Endothelial cell of umbilical vein (primary cell): ENCODE results near the gene DUSP16. TPM values are rescaled to one million over a fixed set of nuclear protein-coding genes. Genes with fewer than 3 reads are reported as not detected.
A peak's percentile ranks its signal among the peaks of the same experiment; 100 is the strongest.

Experiments
- BruUV-seq: library from RNA; stranded (reverse); fragments of 400-500 nt; replicated peaks from 2 replicates; lab custom pipeline; 2021; lab: Mats Ljungman, UMichigan
- CTCF ChIA-PET: fragments of 300-600, 350-600 bp; sonication (Branson Sonifier 250); formaldehyde crosslinking; loops from one replicate; lab custom pipeline; 2021; ENCODE audit warnings: antibody characterized with exemption, inconsistent platforms; lab: Charles Lee
- POLR2A ChIA-PET: fragments of 300-600, 350-600 bp; sonication (Branson Sonifier 250); formaldehyde crosslinking; loops from one replicate; lab custom pipeline; 2021; ENCODE audit warnings: antibody characterized with exemption, inconsistent platforms; lab: Charles Lee
- DNase-seq: peaks from one replicate; pipeline ENCODE4 v3.0.0-alpha.2; 2011; ENCODE audit warnings: low read depth, low spot score
- FAIRE-seq: peaks from 2 replicates; lab custom pipeline; 2011; peaks lifted over from hg19 to GRCh38; lab: Jason Lieb, UNC
- H2AFZ ChIP-seq: 2 replicates; pipeline ENCODE4 v1.6.0; 2012; ENCODE audit warnings: low read depth, low read length, control low read depth, inconsistent platforms
- H3K27ac ChIP-seq: 2 replicates; pipeline ENCODE4 v1.5.1; 2011; ENCODE audit warnings: low read depth, mild to moderate bottlenecking, control low read depth, low read length, moderate library complexity; ENCODE audit not compliant: insufficient read depth
- H3K27me3 ChIP-seq, 2 experiments: 2 replicates each; pipeline versions ENCODE4 v1.6.0 to v1.6.1; 2011; ENCODE audit warnings: low read length in 2 of 2, mixed read lengths in 1 of 2; ENCODE audit not compliant: control insufficient read depth in 2 of 2, insufficient read depth in 2 of 2
- H3K36me3 ChIP-seq, 2 experiments: 2 replicates in 1 of 2; 3 replicates in 1 of 2; pipeline ENCODE4 v1.5.1; 2011; ENCODE audit warnings: low read length in 2 of 2, mild to moderate bottlenecking in 1 of 2, moderate library complexity in 1 of 2; ENCODE audit not compliant: control insufficient read depth in 2 of 2, insufficient read depth in 2 of 2; ENCODE audit errors: extremely low read depth in 1 of 2
- H3K4me1 ChIP-seq: 3 replicates; pipeline ENCODE4 v1.5.1; 2011; ENCODE audit warnings: mild to moderate bottlenecking, low read length; ENCODE audit not compliant: control insufficient read depth, insufficient read depth; ENCODE audit errors: extremely low read depth
- H3K4me2 ChIP-seq: 2 replicates; pipeline ENCODE4 v1.6.1; 2011; ENCODE audit warnings: low read length, control low read depth, mixed read lengths; ENCODE audit not compliant: insufficient read depth
- H3K4me3 ChIP-seq, 3 experiments: fragments of 200-600 bp in 1 of 3; sonication (generic), shearing (Covaris generic) in 1 of 3; replicated peaks in 1 of 3; 2 replicates each; pipeline ENCODE4 v1.5.1; 2011 to 2016; ENCODE audit warnings: control low read depth in 3 of 3, low read length in 3 of 3, mild to moderate bottlenecking in 2 of 3, inconsistent platforms in 1 of 3, low read depth in 1 of 3, moderate library complexity in 1 of 3; ENCODE audit not compliant: insufficient read depth in 1 of 3
- H3K79me2 ChIP-seq: 2 replicates; pipeline ENCODE4 v1.6.0; 2012; ENCODE audit warnings: low read length, inconsistent platforms; ENCODE audit not compliant: control insufficient read depth, insufficient read depth
- H3K9ac ChIP-seq: replicated peaks from 2 replicates; pipeline ENCODE3; 2011; ENCODE audit warnings: low read length, control low read depth; ENCODE audit not compliant: insufficient read depth; ENCODE audit errors: extremely low read depth
- H3K9me1 ChIP-seq: replicated peaks from 3 replicates; pipeline ENCODE4 v1.6.0; 2011; ENCODE audit warnings: mild to moderate bottlenecking, low read length; ENCODE audit not compliant: control insufficient read depth, insufficient read depth; ENCODE audit errors: extremely low read depth
- H3K9me3 ChIP-seq: replicated peaks from 2 replicates; pipeline ENCODE4 v1.5.1; 2012; ENCODE audit warnings: low read length, inconsistent platforms; ENCODE audit not compliant: control insufficient read depth, insufficient read depth
- H4K20me1 ChIP-seq: replicated peaks from 2 replicates; pipeline ENCODE3; 2011; ENCODE audit warnings: mild to moderate bottlenecking, low read length; ENCODE audit not compliant: control insufficient read depth, insufficient read depth; ENCODE audit errors: extremely low read depth
- CTCF ChIP-seq, 2 donors: IDR thresholded peaks; 1 replicate in 1 of 2; 2 replicates in 1 of 2; pipeline ENCODE4 v1.5.1; 2011; ENCODE audit warnings: low read length in 2 of 2, mild to moderate bottlenecking in 2 of 2, moderate library complexity in 2 of 2, control low read depth in 1 of 2, inconsistent platforms in 1 of 2, low read depth in 1 of 2; ENCODE audit not compliant: insufficient read depth in 1 of 2; ENCODE audit errors: extremely low read depth in 1 of 2
- EZH2 ChIP-seq: IDR thresholded peaks from 2 replicates; pipeline ENCODE4 v1.6.1; 2012; ENCODE audit warnings: borderline replicate concordance, low read depth, mild to moderate bottlenecking, moderate library complexity, low read length, inconsistent platforms; ENCODE audit not compliant: severe bottlenecking
- FOS ChIP-seq: IDR thresholded peaks from 2 replicates; pipeline ENCODE4 v1.6.1; 2011; ENCODE audit warnings: mild to moderate bottlenecking, low read length, moderate library complexity, borderline replicate concordance; ENCODE audit not compliant: insufficient read depth
- GATA2 ChIP-seq: IDR thresholded peaks from 2 replicates; pipeline ENCODE4 v1.7.0; 2011; ENCODE audit warnings: low read depth, mild to moderate bottlenecking, moderate library complexity, mixed read lengths, low read length; ENCODE audit not compliant: insufficient read length, insufficient read depth
- JUN ChIP-seq: IDR thresholded peaks from 2 replicates; pipeline ENCODE4 v1.6.1; 2011; ENCODE audit warnings: borderline replicate concordance, low read depth; ENCODE audit not compliant: insufficient read length, insufficient read depth
- MAX ChIP-seq: IDR thresholded peaks from 2 replicates; pipeline ENCODE4 v1.6.1; 2011; ENCODE audit not compliant: insufficient read depth, insufficient read length
- MYC ChIP-seq: IDR thresholded peaks from one replicate; pipeline ENCODE4 v1.6.1; 2011; ENCODE audit warnings: mild to moderate bottlenecking, low read depth, low read length
- POLR2A ChIP-seq: IDR thresholded peaks from 2 replicates; pipeline ENCODE4 v1.6.1; 2012; ENCODE audit warnings: low read depth, mild to moderate bottlenecking, control low read depth, low read length
- POLR2AphosphoS5 ChIP-seq: IDR thresholded peaks from 2 replicates; pipeline ENCODE4 v1.6.1; 2012; ENCODE audit warnings: low read depth, mild to moderate bottlenecking, control low read depth, low read length, moderate library complexity; ENCODE audit not compliant: insufficient read depth
- dilution Hi-C: fragments of 300-500 bp; cut with MboI; formaldehyde crosslinking; loops from one replicate; pipeline ENCODE4 v1.15.0; 2019; ENCODE audit warnings: low sequenced_read_pairs; ENCODE audit not compliant: extremely low pct_ligation_motif_present
- intact Hi-C: fragments of 100-400 bp; cut with micrococcal nuclease; formaldehyde crosslinking; loops from one replicate; pipeline ENCODE4 v1.10.0; 2022
- polyA plus RNA-seq, 4 experiments: library from polyadenylated mRNA; depleted of rRNA in 3 of 4; stranded (reverse) in 3 of 4; unstranded in 1 of 4; fragments of >200 nt; gene quantifications; 2 replicates each; pipeline versions ENCODE4 v1.2.1 to v1.2.3, GENCODE V29; 2011 to 2012; ENCODE audit warnings: missing spikeins in 1 of 4
- total RNA-seq: library from RNA; stranded (reverse); gene quantifications from 2 replicates; pipeline ENCODE4 v1.2.3, GENCODE V29; 2021

DUSP16 gene
- total and polyA plus RNA-seq, 2 donors (not counting 3 experiments of a cell fraction or from before 2014, with no cell fraction given) = 7.4 to 19.5 TPM

DNA sequence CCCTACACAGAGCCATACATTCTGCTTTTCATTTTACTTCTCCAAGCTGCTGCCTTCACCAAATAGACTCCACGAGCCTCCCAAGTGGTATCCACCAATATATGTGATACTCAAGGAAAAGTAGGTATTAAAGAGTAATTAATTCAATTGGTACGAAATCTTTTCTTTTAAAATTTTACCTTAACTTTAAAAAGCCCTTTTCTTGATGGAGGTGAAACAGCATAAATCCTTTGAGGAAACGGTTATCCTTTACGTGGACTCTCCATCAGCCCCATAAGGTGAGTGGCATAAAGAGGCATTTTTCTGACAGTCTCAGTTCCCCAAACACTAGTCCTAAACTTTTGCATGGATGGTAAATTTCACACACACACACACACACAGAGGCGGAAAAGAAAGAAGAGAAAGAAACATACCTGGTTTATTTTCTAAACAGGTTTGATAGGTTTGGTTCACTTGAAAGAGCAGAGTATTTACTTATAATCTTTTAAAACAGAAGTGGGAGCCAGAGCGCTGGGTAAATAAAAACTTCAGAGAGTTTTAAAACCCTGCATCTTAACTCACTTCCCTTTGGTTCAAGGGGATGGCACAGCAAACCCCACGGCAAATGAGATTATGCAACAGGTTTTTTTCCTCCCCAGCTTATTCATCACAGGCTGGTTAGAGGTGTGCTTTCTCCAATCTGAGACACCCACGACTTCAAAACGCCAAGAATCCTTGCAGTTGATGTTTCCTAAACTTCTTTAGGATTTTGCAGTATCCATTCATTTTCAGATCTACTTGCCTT, 1.9 kb downstream of the DUSP16 start:
- POLR2A ChIA-PET = no interaction called here
- Histone ChIP-seq H3K4me3 (peak overlapping the region; percentile 39 to 95 (median 89)), H3K79me2 (peaks cover 20% of the 10 kb centered on the region), H3K9me3 (no peaks in the 10 kb centered on the region), H2AFZ (peak overlapping the region; percentile 18), H3K9ac (peak overlapping the region; percentile 86), H3K27ac (peak overlapping the region; percentile 77), H3K9me1 (no peaks in the 10 kb centered on the region), H4K20me1 (no peaks in the 10 kb centered on the region), H3K4me2 (peak overlapping the region; percentile 100), H3K27me3 (no peaks in the 10 kb centered on the region), H3K4me1 (peaks cover 21% of the 10 kb centered on the region), H3K36me3 (no peaks in the 10 kb centered on the region)
- TSS peak; percentile 46 for BruUV-seq
- CTCF ChIA-PET = interaction anchor here (0.6 to 1.3 kb wide), 5 partner anchors 13 to 479 kb away, joined by 3 to 9 read pairs (median 3); no protein-coding TSS in a partner anchor
- TF ChIP-seq POLR2AphosphoS5 = peak; percentile 4
- no peak for TF ChIP-seq MAX
- FAIRE-seq = peak; percentile 53
- DNase-seq = peak; percentile 74
- dilution Hi-C loops = no loop called here
- intact Hi-C loops = loop anchor here (5.0 kb wide), 3 partner anchors 157 to 478 kb away; partner anchors contain the start of gene CDKN1B

- H2AFZ ChIP-seq = no peak overlapping the region
- BruUV-seq = no TSS peak
- no peaks in the 10 kb centered on the region for H3K27me3 ChIP-seq
- no peaks in the 10 kb centered on the region for H3K9me3 ChIP-seq
- peaks cover 21% of the 10 kb centered on the region for H3K4me1 ChIP-seq
- DNase-seq (no peak), FAIRE-seq (no peak)
- ChIA-PET CTCF (interaction anchor here (0.8 to 0.9 kb wide), 2 partner anchors 12 to 478 kb away, joined by 3 read pairs; no protein-coding TSS in a partner anchor), POLR2A (no interaction called here)
- H3K4me3 ChIP-seq = no peak overlapping the region
- H3K9ac ChIP-seq = peak overlapping the region; percentile 13
- H3K4me2 ChIP-seq = peak overlapping the region; percentile 100
- no peak for TF ChIP-seq EZH2
- no peak for TF ChIP-seq GATA2
- no peak for TF ChIP-seq JUN
- no peak for TF ChIP-seq POLR2A
- no peak for TF ChIP-seq MYC
- TF ChIP-seq MAX = no peak
- TF ChIP-seq POLR2AphosphoS5 = no peak
- no peak for TF ChIP-seq CTCF (IDR thresholded peaks at IDR 0.05; ENCODE audit: extremely low read depth in 1 of 2, insufficient read depth in 1 of 2, low read depth in 1 of 2, low read length in 2 of 2)
- TF ChIP-seq FOS = no peak
- dilution Hi-C loops = no loop called here
- no peak overlapping the region for H3K27ac ChIP-seq
- intact Hi-C loops = loop anchor here (5.0 kb wide), 3 partner anchors 157 to 478 kb away; partner anchors contain the start of gene CDKN1B
- no peaks in the 10 kb centered on the region for H3K9me1 ChIP-seq
- peaks cover 27% of the 10 kb centered on the region for H3K79me2 ChIP-seq
- H3K36me3 ChIP-seq = no peaks in the 10 kb centered on the region
- no peaks in the 10 kb centered on the region for H4K20me1 ChIP-seq
Observed at GRCh38 chr12:12559719-12560296, 2.9 kb downstream of the DUSP16 start.
